H1 (cell line): ENCODE measurements around the gene PRDX5. TPM values are rescaled to one million over a fixed set of nuclear protein-coding genes. Genes with fewer than 3 reads are reported as not detected.

ENCODE experiments used
- BRCA1 ChIP-seq: IDR thresholded peaks from 2 replicates; pipeline ENCODE4 v1.6.1; 2012; ENCODE audit warnings: low read depth, low read length, improper control_type of control experiment
- polyA plus RNA-seq, 7 experiments: library from polyadenylated mRNA; depleted of rRNA in 3 of 7; stranded (reverse) in 5 of 7; unstranded in 2 of 7; fragments of >200 nt in 5 of 7; fragments of 200-250 nt in 2 of 7; gene quantifications; 1 replicate in 5 of 7; 2 replicates in 1 of 7; 4 replicates in 1 of 7; pipeline versions ENCODE4 v1.2.1 to v1.2.3, GENCODE V29; 2011 to 2013; ENCODE audit warnings: missing spikeins in 2 of 7, mixed read lengths in 2 of 7
- total RNA-seq: library from RNA; stranded (reverse); fragmentation: NEBNext Ultra II Directional; extraction: Animal tissue kit (Norgen Biotek cat#: 25700); gene quantifications from 2 replicates; pipeline ENCODE4 v1.2.1, GENCODE V29; 2021

Gene PRDX5
- total and polyA plus RNA-seq, 2 of the 8 experiments (the other 6 are each of a cell fraction or from before 2014, with no cell fraction given): 201 to 582 TPM

DNA sequence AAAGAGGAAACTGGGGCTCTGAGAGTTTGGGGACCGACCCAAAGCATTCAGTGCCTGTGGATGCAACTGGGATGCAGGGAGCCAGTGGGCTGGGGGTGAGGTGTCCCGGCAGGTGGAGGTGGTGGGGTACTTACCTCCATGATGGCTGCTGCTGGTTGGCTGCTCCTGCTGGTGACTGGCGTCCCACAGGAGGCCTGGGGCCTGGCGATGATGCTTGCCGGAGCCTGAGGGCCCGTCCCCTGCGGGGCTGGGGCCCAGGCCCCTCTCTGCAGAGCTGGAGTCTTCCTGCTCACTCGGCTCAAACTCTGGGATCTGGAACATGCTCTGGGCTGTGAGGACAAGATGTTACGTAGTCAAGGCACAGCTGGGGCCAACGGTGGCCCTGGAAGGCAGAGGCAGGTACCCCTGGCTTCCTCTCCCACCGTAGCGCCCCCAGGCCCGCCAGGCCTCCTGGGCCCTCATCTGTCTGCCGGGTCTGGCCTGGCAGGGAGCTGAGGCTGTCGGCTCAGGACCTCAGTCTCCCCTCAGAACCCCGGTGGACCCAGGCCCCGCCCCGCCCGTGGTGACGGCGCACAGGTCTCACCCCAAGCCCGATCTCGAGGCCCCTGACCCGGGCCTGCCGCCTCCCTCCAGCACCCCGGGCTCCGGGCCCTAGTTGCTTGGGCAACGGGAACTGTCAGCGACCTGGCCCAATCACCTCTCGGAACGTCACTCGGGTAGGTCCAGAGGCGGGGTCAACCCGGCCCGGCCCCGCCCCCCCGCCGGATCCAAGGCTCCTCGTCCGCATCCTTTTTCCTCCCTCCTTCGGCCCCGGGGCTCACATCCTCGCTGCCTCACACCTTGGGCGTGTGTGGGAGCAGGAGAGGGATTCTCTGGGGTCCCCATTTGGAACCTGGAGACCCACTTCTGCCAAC, 33.6 kb upstream of the PRDX5 start, which contains the start of gene BAD (continued):
- no peak for TF ChIP-seq BRCA1
